Esophagus squamous epithelium (tissue), 5 donors: Measurements from ENCODE around the gene SEC22C. TPM values are rescaled to one million over a fixed set of nuclear protein-coding genes. Genes with fewer than 3 reads are reported as not detected.

ENCODE experiments used
- DNase-seq: peaks from one replicate; lab custom pipeline; 2025; lab: John Stamatoyannopoulos, UW
- H3K27ac ChIP-seq, 4 donors: fragments of 200-600 bp; sonication (generic); one replicate each; pipeline ENCODE4 v1.5.1; 2016 to 2019; ENCODE audit warnings: mild to moderate bottlenecking in 1 of 4
- H3K27me3 ChIP-seq, 4 donors: fragments of 200-600 bp; sonication (generic); 1 replicate in 3 of 4; 2 replicates in 1 of 4; pipeline versions ENCODE4 v1.5.1 to v1.6.0; 2017 to 2021; ENCODE audit warnings: antibody characterized with exemption in 1 of 4
- H3K36me3 ChIP-seq, 3 donors: fragments of 200-600 bp; sonication (generic); one replicate each; pipeline ENCODE4 v1.5.1; 2016 to 2019
- H3K4me1 ChIP-seq, 3 donors: fragments of 200-600 bp; sonication (generic); one replicate each; pipeline ENCODE4 v1.5.1; 2017 to 2019
- H3K4me3 ChIP-seq, 4 donors: fragments of 200-600 bp; sonication (generic); 1 replicate in 3 of 4; 2 replicates in 1 of 4; pipeline ENCODE4 v1.5.1; 2016 to 2019; ENCODE audit warnings: mild to moderate bottlenecking in 2 of 4, moderate library complexity in 1 of 4
- H3K9me3 ChIP-seq, 3 donors: fragments of 200-600 bp; sonication (generic); one replicate each; pipeline ENCODE4 v1.5.1; 2016 to 2019
- POLR2A ChIP-seq, 4 donors: fragments of 450-650 bp; IDR thresholded peaks; one replicate each; pipeline ENCODE4 v1.6.1; 2017; ENCODE audit warnings: antibody characterized with exemption in 4 of 4, mild to moderate bottlenecking in 4 of 4, moderate library complexity in 3 of 4
- WGBS, 2 donors: methylation state at CpG; one replicate each; pipeline ENCODE4 v1.1.5; 2018; 5-methylcytosine and 5-hydroxymethylcytosine counted together
- intact Hi-C: fragments of 100-400 bp; cut with DNase I; formaldehyde crosslinking; loops from one replicate; pipeline ENCODE4 v1.15.0; 2022
- total RNA-seq, 4 donors: library from RNA; depleted of rRNA; stranded (reverse); fragments of >200 nt; gene quantifications; one replicate each; pipeline ENCODE4 v1.1.0, GENCODE V29; 2016
- TF ChIP-seq, protein P1 (sequence below), 6 experiments: fragments of 450-650 bp in 4 of 6; fragments of 200-600 bp in 2 of 6; sonication (generic) in 2 of 6; IDR thresholded peaks; one replicate each; pipeline ENCODE4 v1.5.1; 2016 to 2019; ENCODE audit warnings: antibody characterized with exemption in 6 of 6, mild to moderate bottlenecking in 4 of 6, moderate library complexity in 4 of 6
- donor health status: DM: yes; HTN: yes; CAD: no.

SEC22C gene
- total RNA-seq, 4 donors from 2014 or later, result 8.8 to 38.5 (median 26.2) TPM

DNA sequence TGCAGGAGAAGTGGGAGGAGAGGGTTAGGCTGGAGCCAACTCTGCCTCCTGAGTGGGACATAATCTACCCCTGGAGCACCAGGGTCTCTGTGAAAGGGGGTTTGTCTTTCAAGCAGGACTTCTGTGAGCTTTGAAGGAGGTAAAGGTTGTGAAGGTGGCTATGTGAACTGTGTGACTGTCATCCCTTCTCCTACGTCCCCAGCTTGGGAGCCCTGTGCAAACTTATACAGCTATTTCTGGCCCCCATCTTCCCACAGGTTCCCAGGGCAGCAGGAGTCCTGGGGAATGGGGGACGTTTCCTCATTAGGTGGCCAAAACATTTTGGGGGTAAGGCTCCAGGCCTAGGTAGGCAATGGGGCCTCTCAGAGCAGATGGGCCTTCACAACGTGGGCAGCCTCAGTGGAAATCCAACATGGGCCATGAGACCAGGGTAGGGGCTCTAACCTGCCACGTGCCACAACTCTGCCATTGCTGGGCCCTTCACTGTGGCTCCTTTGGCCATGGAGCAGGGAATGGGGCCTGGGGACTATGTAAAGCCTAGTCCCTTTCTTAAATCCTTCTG, 75.8 kb downstream of the SEC22C start:
- no peak for DNase-seq
- no peak overlapping the region for H3K27ac ChIP-seq
- WGBS, 2 donors, result 100% methylated on average over 1 of the region's 4 CpGs; no CpG with 5 or more reads in 1 of the 2 donors
- H3K4me1 ChIP-seq, result peaks cover 13 to 63% (median 27%) of the 10 kb centered on the region in 3 donors
- H3K4me3 ChIP-seq, result no peak overlapping the region
- intact Hi-C loops, result no loop called here
- peaks cover 0 to 24% (median 0%) of the 10 kb centered on the region in 4 donors for H3K27me3 ChIP-seq
- H3K9me3 ChIP-seq, result no peaks in the 10 kb centered on the region
- TF ChIP-seq POLR2A (IDR thresholded peaks at IDR 0.05), result no peak
- TF ChIP-seq, protein P1, sequence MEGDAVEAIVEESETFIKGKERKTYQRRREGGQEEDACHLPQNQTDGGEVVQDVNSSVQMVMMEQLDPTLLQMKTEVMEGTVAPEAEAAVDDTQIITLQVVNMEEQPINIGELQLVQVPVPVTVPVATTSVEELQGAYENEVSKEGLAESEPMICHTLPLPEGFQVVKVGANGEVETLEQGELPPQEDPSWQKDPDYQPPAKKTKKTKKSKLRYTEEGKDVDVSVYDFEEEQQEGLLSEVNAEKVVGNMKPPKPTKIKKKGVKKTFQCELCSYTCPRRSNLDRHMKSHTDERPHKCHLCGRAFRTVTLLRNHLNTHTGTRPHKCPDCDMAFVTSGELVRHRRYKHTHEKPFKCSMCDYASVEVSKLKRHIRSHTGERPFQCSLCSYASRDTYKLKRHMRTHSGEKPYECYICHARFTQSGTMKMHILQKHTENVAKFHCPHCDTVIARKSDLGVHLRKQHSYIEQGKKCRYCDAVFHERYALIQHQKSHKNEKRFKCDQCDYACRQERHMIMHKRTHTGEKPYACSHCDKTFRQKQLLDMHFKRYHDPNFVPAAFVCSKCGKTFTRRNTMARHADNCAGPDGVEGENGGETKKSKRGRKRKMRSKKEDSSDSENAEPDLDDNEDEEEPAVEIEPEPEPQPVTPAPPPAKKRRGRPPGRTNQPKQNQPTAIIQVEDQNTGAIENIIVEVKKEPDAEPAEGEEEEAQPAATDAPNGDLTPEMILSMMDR (IDR thresholded peaks at IDR 0.05), result no peak
- H3K36me3 ChIP-seq, result no peaks in the 10 kb centered on the region

DNA sequence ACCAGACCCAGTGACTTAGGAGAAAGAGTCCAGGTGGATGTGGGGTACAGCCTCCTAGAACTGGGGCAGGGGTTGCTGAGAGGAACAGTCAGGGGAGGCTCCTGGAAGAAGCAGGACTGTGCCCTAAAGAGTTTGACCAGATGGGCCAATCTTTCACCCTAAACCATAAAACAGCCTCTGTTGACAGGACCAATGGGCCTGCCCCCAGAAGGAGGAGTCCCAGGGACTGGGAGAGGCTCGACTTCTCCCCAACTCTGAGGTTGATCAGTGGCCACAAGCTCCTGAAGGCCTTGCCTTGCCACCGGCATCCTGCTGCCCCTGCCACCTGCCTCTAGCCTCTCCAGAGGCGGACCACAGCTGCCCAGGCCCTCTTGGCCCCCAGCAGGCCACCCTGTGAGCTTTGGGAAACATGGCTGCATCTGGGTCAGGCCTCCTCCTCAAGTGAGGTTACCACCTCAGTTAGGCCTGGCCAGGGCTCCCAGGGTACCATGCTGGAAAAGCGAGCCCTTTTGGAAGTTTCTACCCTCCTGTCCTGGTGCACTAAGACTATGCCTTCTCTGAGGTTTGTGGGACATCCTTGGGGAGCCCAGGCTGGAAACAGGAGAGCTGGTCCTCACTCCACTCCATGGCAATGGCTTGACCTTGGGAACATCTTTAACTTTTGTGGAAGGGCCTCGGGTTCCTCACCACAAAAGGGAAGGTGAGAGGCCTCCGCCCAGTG, 76.5 kb downstream of the SEC22C start:
- peaks cover 0 to 30% (median 0%) of the 10 kb centered on the region in 4 donors for H3K27me3 ChIP-seq

DNA sequence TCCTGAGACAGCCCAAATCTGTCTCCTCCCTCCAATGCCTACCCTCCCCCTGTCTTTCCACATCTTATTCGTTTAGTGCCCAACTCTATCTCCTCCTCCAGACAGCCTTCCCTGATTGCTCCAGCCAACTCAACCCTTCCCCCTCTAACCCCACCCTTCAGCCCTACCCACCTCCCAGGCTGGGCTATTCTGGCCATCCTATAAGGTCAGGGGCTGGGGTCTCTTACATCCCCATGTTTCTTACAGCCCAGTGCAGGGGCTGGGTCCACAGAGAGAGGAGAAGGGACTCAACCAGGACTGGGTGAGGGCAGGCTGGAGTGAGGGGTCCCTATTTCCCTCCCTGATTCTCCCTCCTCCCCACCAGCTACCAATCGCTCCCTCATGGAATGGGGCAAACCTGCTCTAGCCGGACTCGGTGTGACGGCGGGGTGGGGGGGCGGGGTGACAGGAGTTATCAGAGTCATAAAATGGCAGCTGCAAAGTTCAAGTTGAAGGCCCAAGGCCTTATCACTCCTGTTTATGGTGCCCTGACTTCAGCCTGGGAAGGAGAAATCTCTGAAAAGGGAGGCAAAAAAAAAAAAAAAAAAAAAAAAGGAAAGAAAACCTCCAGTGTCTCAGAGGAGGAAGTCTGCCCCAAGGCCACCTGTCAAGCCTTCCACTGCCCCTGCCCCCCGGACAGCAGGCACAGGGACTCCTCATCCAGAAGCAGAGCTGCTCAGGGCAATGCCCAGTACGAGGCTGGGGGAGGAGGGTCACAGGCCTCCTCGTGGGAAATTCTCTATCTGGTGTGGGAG, 77.2 kb downstream of the SEC22C start:
- Histone ChIP-seq H3K27ac (peak overlapping the region in 1 of 4 donors; percentile 28), H3K9me3 (no peaks in the 10 kb centered on the region), H3K27me3 (peaks cover 0 to 38% (median 0%) of the 10 kb centered on the region in 4 donors), H3K4me3 (no peak overlapping the region), H3K4me1 (peaks cover 13 to 54% (median 27%) of the 10 kb centered on the region in 3 donors), H3K36me3 (no peaks in the 10 kb centered on the region)
- WGBS, 2 donors, result 56 to 60% methylated on average over 2 to 7 of the region's 10 CpGs
- TF ChIP-seq, protein P1 (IDR thresholded peaks at IDR 0.05), result no peak
- no peak for TF ChIP-seq POLR2A (IDR thresholded peaks at IDR 0.05)
- intact Hi-C loops, result loop anchor here (5.0 kb wide), 1 partner anchor 38 kb away; no protein-coding TSS in a partner anchor
- DNase-seq, result no peak

More for the DNA sequence above, 76.5 kb downstream of the SEC22C start:
- peak overlapping the region in 1 of 4 donors; percentile 28 for H3K27ac ChIP-seq
- H3K4me3 ChIP-seq, result no peak overlapping the region
- TF ChIP-seq POLR2A (IDR thresholded peaks at IDR 0.05), result no peak
- TF ChIP-seq, protein P1 (IDR thresholded peaks at IDR 0.05), result no peak
- no peak for DNase-seq
- H3K36me3 ChIP-seq, result no peaks in the 10 kb centered on the region
- no peaks in the 10 kb centered on the region for H3K9me3 ChIP-seq
- intact Hi-C loops, result no loop called here
- 95 to 100% methylated on average over 1 to 4 of the region's 6 CpGs for WGBS, 2 donors
- H3K4me1 ChIP-seq, result peaks cover 13 to 57% (median 27%) of the 10 kb centered on the region in 3 donors

DNA sequence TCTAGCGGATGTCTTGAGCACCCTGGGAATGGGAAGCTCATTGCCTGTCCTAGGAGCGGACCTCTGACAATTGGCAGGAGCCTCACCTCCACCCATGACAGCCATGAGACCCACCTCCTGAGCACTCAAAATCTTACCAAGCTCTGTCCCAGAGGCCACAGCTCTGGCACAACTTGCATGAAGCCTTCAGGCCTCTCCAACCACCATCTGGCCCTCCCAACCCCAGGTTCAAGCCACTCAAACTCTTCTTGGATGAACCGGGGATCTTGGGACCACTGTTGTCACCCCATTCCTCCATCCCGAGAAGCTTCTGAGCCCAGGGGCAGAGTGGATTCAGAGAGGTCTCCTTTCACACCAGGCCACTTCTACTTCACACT, 77.8 kb downstream of the SEC22C start:
- peaks cover 0 to 44% (median 0%) of the 10 kb centered on the region in 4 donors for H3K27me3 ChIP-seq
- no peaks in the 10 kb centered on the region for H3K9me3 ChIP-seq
- peaks cover 13 to 50% (median 27%) of the 10 kb centered on the region in 3 donors for H3K4me1 ChIP-seq
- intact Hi-C loops, result loop anchor here (5.0 kb wide), 1 partner anchor 38 kb away; no protein-coding TSS in a partner anchor
- no peak for TF ChIP-seq POLR2A (IDR thresholded peaks at IDR 0.05)
- H3K27ac ChIP-seq, result no peak overlapping the region
- H3K36me3 ChIP-seq, result no peaks in the 10 kb centered on the region
- H3K4me3 ChIP-seq, result no peak overlapping the region
- DNase-seq, result no peak
- WGBS, 2 donors, result 88 to 95% methylated on average over 3 to 4 of the region's 4 CpGs

DNA sequence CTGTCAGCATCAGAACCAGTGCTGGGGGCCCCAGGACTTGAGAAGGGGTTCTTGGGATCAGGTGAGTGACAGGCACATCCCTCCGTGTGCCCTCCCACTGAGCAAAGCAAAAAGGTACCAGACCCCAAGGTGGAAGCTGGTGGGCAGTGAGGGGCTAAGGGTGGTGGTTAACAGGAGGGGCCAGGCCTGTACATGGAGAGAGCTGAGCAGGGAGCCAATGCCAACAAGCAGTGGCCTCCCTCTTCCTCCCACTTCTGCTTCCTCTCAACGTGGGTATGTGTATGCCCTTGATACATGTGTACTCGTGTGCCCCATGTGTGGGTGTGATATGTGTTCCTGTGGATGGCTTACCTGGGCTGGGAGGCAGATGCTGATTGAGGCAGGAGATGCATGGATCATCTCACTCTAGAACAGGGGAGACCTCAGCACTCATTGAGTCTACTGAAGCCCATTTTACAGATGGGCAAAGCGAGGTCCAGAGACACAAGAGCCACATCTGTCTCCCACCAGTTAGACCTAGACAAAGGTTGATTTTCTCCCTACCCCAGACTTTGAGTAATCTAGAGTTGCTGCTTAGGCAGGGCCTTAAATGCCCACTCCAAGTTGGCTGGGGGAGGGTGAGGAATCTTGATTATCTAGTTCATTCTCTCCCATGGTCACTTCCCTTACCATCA, 78.4 kb downstream of the SEC22C start:
- peak overlapping the region in 2 of 4 donors; percentile 76 to 77 for H3K27ac ChIP-seq

More for the DNA sequence above, 78.4 kb downstream of the SEC22C start:
- WGBS, 2 donors, result 47 to 50% methylated on average over 2 to 4 of the region's 4 CpGs
- no peak for TF ChIP-seq POLR2A (IDR thresholded peaks at IDR 0.05)
- TF ChIP-seq, protein P1 (IDR thresholded peaks at IDR 0.05), result no peak
- H3K36me3 ChIP-seq, result no peaks in the 10 kb centered on the region
- DNase-seq, result no peak
- H3K4me1 ChIP-seq, result peaks cover 13 to 50% (median 27%) of the 10 kb centered on the region in 3 donors
- H3K4me3 ChIP-seq, result peak overlapping the region; percentile 49 to 73 (median 60)
- intact Hi-C loops, result loop anchor here (5.0 kb wide), 1 partner anchor 39 kb away; no protein-coding TSS in a partner anchor
- peaks cover 0 to 49% (median 0%) of the 10 kb centered on the region in 4 donors for H3K27me3 ChIP-seq
- H3K9me3 ChIP-seq, result no peaks in the 10 kb centered on the region
